ENCODE data around the gene USP22. TPM values are rescaled to one million over a fixed set of nuclear protein-coding genes. Genes with fewer than 3 reads are reported as not detected.

The USP22 gene
- polyA plus RNA-seq, 3 donors from 2014 or later = 9.6 to 31.7 (median 21.4) TPM

GRCh38 chr17:21021208-21021803 lies 21.5 kb downstream of the USP22 start:
- Mint-ChIP-seq H3K4me3 (no peak overlapping the region), H3K27me3 (ENCODE audit: low read depth in 3 of 3) (peaks cover 0 to 3% (median 1%) of the 10 kb centered on the region in 3 donors), H3K27ac (peak overlapping the region in 3 of 6 donors; percentile 46 to 64 (median 57)), H3K4me1 (peaks cover 32 to 43% of the 10 kb centered on the region in 2 donors), H3K36me3 (peaks cover 12 to 43% (median 37%) of the 10 kb centered on the region in 3 donors), H3K9me3 (no peaks in the 10 kb centered on the region)
- no peak for DNase-seq

GRCh38 chr17:21020622-21021021 lies 22.2 kb downstream of the USP22 start:
- Mint-ChIP-seq H3K36me3 (peaks cover 16 to 46% (median 40%) of the 10 kb centered on the region in 3 donors), H3K27me3 (ENCODE audit: low read depth in 3 of 3) (peaks cover 0 to 3% (median 1%) of the 10 kb centered on the region in 3 donors), H3K4me3 (no peak overlapping the region), H3K27ac (peak overlapping the region in 5 of 6 donors; percentile 47 to 84 (median 64)), H3K4me1 (peaks cover 31 to 40% of the 10 kb centered on the region in 2 donors), H3K9me3 (no peaks in the 10 kb centered on the region)
- DNase-seq = no peak

GRCh38 chr17:21019976-21020586 lies 22.7 kb downstream of the USP22 start:
- H3K4me1 Mint-ChIP-seq = peaks cover 28 to 35% of the 10 kb centered on the region in 2 donors
- peak; percentile 56 to 65 (median 63) for DNase-seq
- H3K27me3 Mint-ChIP-seq (ENCODE audit: low read depth in 3 of 3) = peaks cover 0 to 3% (median 0%) of the 10 kb centered on the region in 3 donors
- peaks cover 16 to 43% (median 36%) of the 10 kb centered on the region in 3 donors for H3K36me3 Mint-ChIP-seq
- H3K27ac Mint-ChIP-seq = peak overlapping the region in 5 of 6 donors; percentile 47 to 84 (median 64)
- peak overlapping the region in 1 of 5 donors; percentile 11 for H3K4me3 Mint-ChIP-seq
- no peaks in the 10 kb centered on the region for H3K9me3 Mint-ChIP-seq

- Mint-ChIP-seq H3K4me1 (peaks cover 24 to 26% of the 10 kb centered on the region in 2 donors), H3K27me3 (ENCODE audit: low read depth in 3 of 3) (peaks cover 0 to 3% (median 0%) of the 10 kb centered on the region in 3 donors), H3K36me3 (peaks cover 16 to 53% (median 37%) of the 10 kb centered on the region in 3 donors), H3K4me3 (no peak overlapping the region), H3K9me3 (no peaks in the 10 kb centered on the region), H3K27ac (no peak overlapping the region)
- no peak for DNase-seq
Measured at GRCh38 chr17:21018894-21019293, 23.9 kb downstream of the USP22 start.

GRCh38 chr17:21017861-21018260 lies 24.9 kb downstream of the USP22 start:
- Mint-ChIP-seq H3K4me3 (no peak overlapping the region), H3K36me3 (peaks cover 16 to 56% (median 41%) of the 10 kb centered on the region in 3 donors), H3K9me3 (no peaks in the 10 kb centered on the region), H3K27me3 (ENCODE audit: low read depth in 3 of 3) (peaks cover 0 to 3% (median 0%) of the 10 kb centered on the region in 3 donors), H3K27ac (peak overlapping the region in 1 of 6 donors; percentile 46), H3K4me1 (peaks cover 16 to 17% of the 10 kb centered on the region in 2 donors)
- DNase-seq = no peak

- H3K9me3 Mint-ChIP-seq = no peaks in the 10 kb centered on the region
- H3K27me3 Mint-ChIP-seq (ENCODE audit: low read depth in 3 of 3) = peaks cover 0 to 3% (median 2%) of the 10 kb centered on the region in 3 donors
- DNase-seq = no peak
- peak overlapping the region in 1 of 6 donors; percentile 34 for H3K27ac Mint-ChIP-seq
- peaks cover 16 to 56% (median 45%) of the 10 kb centered on the region in 3 donors for H3K36me3 Mint-ChIP-seq
- H3K4me1 Mint-ChIP-seq = peaks cover 13 to 14% of the 10 kb centered on the region in 2 donors
- no peak overlapping the region for H3K4me3 Mint-ChIP-seq
Measured at GRCh38 chr17:21017256-21017655, 25.6 kb downstream of the USP22 start.

- no peaks in the 10 kb centered on the region for H3K9me3 Mint-ChIP-seq
- peak overlapping the region in 1 of 6 donors; percentile 14 for H3K27ac Mint-ChIP-seq
- no peak for DNase-seq
- H3K27me3 Mint-ChIP-seq (ENCODE audit: low read depth in 3 of 3) = peaks cover 0 to 3% (median 2%) of the 10 kb centered on the region in 3 donors
- H3K4me3 Mint-ChIP-seq = no peak overlapping the region
- peaks cover 16 to 59% (median 45%) of the 10 kb centered on the region in 3 donors for H3K36me3 Mint-ChIP-seq
- peaks cover 13 to 14% of the 10 kb centered on the region in 2 donors for H3K4me1 Mint-ChIP-seq
Measured at GRCh38 chr17:21016826-21017225, 26.0 kb downstream of the USP22 start.

GRCh38 chr17:21015564-21015963 lies 27.2 kb downstream of the USP22 start:
- no peak overlapping the region for H3K4me3 Mint-ChIP-seq
- no peaks in the 10 kb centered on the region for H3K9me3 Mint-ChIP-seq
- peaks cover 0 to 2% (median 0%) of the 10 kb centered on the region in 3 donors for H3K27me3 Mint-ChIP-seq (ENCODE audit: low read depth in 3 of 3)
- H3K27ac Mint-ChIP-seq = no peak overlapping the region
- peaks cover 13 to 63% (median 48%) of the 10 kb centered on the region in 3 donors for H3K36me3 Mint-ChIP-seq
- DNase-seq = no peak
- H3K4me1 Mint-ChIP-seq = peaks cover 12 to 20% of the 10 kb centered on the region in 2 donors

- peak overlapping the region in 2 of 6 donors; percentile 30 to 43 for H3K27ac Mint-ChIP-seq
- no peak for DNase-seq
- H3K4me3 Mint-ChIP-seq = no peak overlapping the region
- peaks cover 8 to 57% (median 45%) of the 10 kb centered on the region in 3 donors for H3K36me3 Mint-ChIP-seq
- peaks cover 6 to 10% of the 10 kb centered on the region in 2 donors for H3K4me1 Mint-ChIP-seq
- H3K9me3 Mint-ChIP-seq = no peaks in the 10 kb centered on the region
- H3K27me3 Mint-ChIP-seq (ENCODE audit: low read depth in 3 of 3) = peaks cover 0 to 2% (median 0%) of the 10 kb centered on the region in 3 donors
Measured at GRCh38 chr17:21014498-21014897, 28.3 kb downstream of the USP22 start.

- Mint-ChIP-seq H3K9me3 (no peaks in the 10 kb centered on the region), H3K4me1 (peaks cover 6 to 8% of the 10 kb centered on the region in 2 donors), H3K36me3 (peaks cover 8 to 52% (median 41%) of the 10 kb centered on the region in 3 donors), H3K27ac (peak overlapping the region in 2 of 6 donors; percentile 30 to 43), H3K4me3 (no peak overlapping the region), H3K27me3 (ENCODE audit: low read depth in 3 of 3) (peaks cover 0 to 2% (median 0%) of the 10 kb centered on the region in 3 donors)
- DNase-seq = no peak
Measured at GRCh38 chr17:21013983-21014382, 28.8 kb downstream of the USP22 start.

- Mint-ChIP-seq H3K27me3 (ENCODE audit: low read depth in 3 of 3) (peaks cover 0 to 2% (median 0%) of the 10 kb centered on the region in 3 donors), H3K27ac (no peak overlapping the region), H3K4me3 (no peak overlapping the region), H3K4me1 (peaks cover 5 to 8% of the 10 kb centered on the region in 2 donors), H3K9me3 (no peaks in the 10 kb centered on the region), H3K36me3 (peaks cover 8 to 56% (median 33%) of the 10 kb centered on the region in 3 donors)
- no peak for DNase-seq
Measured at GRCh38 chr17:21012736-21013135, 30.1 kb downstream of the USP22 start.

GRCh38 chr17:21010705-21011596 lies 31.9 kb downstream of the USP22 start:
- H3K4me3 Mint-ChIP-seq = no peak overlapping the region
- no peak for DNase-seq
- peaks cover 10 to 55% (median 37%) of the 10 kb centered on the region in 3 donors for H3K36me3 Mint-ChIP-seq
- H3K4me1 Mint-ChIP-seq = peaks cover 5 to 8% of the 10 kb centered on the region in 2 donors
- peak overlapping the region in 2 of 6 donors; percentile 43 to 68 for H3K27ac Mint-ChIP-seq
- H3K27me3 Mint-ChIP-seq (ENCODE audit: low read depth in 3 of 3) = peaks cover 0 to 2% (median 2%) of the 10 kb centered on the region in 3 donors
- no peaks in the 10 kb centered on the region for H3K9me3 Mint-ChIP-seq

- Mint-ChIP-seq H3K9me3 (no peaks in the 10 kb centered on the region), H3K4me1 (peaks cover 2 to 8% of the 10 kb centered on the region in 2 donors), H3K27ac (no peak overlapping the region), H3K4me3 (no peak overlapping the region), H3K36me3 (peaks cover 9 to 48% (median 31%) of the 10 kb centered on the region in 3 donors), H3K27me3 (ENCODE audit: low read depth in 3 of 3) (peaks cover 0 to 2% (median 2%) of the 10 kb centered on the region in 3 donors)
- no peak for DNase-seq
Measured at GRCh38 chr17:21008992-21009671, 33.7 kb downstream of the USP22 start.
